Bronchial epithelial cell (primary cell): ENCODE data around the gene RAMACL. TPM values are rescaled to one million over a fixed set of nuclear protein-coding genes. Genes with fewer than 3 reads are reported as not detected.
"Not testable (repeated sequence)": the region's sequence is repeated elsewhere in the genome, so short reads cannot be mapped to it uniquely, and the experiment has no call there.

Experiments used
- DNase-seq: peaks from one replicate; pipeline ENCODE4 v3.0.0-alpha.2; 2010; ENCODE audit warnings: low read depth
- FAIRE-seq: peaks from 2 replicates; lab custom pipeline; 2011; peaks lifted over from hg19 to GRCh38; lab: Jason Lieb, UNC
- H3K27me3 ChIP-seq: 2 replicates; pipeline ENCODE4 v1.5.1; 2011; ENCODE audit warnings: low read length; ENCODE audit not compliant: control insufficient read depth, insufficient read depth
- H3K36me3 ChIP-seq: 2 replicates; pipeline ENCODE4 v1.5.1; 2011; ENCODE audit warnings: low read length; ENCODE audit not compliant: control insufficient read depth, insufficient read depth
- H3K4me3 ChIP-seq: 2 replicates; pipeline ENCODE4 v1.5.1; 2011; ENCODE audit warnings: mild to moderate bottlenecking, low read depth, low read length, control low read depth
- total RNA-seq: library from RNA; depleted of rRNA; stranded (reverse); fragments of >200 nt; gene quantifications from 2 replicates; pipeline ENCODE4 v1.2.1, GENCODE V29; 2014
- TF ChIP-seq, protein P1 (sequence below): IDR thresholded peaks from 2 replicates; pipeline ENCODE4 v1.5.1; 2011; ENCODE audit warnings: mild to moderate bottlenecking, moderate library complexity, low read length, control low read depth, inconsistent platforms; ENCODE audit not compliant: insufficient read depth, severe bottlenecking

The RAMACL gene
- total RNA-seq, 1 donor from 2014 or later = 1.6 TPM

DNA sequence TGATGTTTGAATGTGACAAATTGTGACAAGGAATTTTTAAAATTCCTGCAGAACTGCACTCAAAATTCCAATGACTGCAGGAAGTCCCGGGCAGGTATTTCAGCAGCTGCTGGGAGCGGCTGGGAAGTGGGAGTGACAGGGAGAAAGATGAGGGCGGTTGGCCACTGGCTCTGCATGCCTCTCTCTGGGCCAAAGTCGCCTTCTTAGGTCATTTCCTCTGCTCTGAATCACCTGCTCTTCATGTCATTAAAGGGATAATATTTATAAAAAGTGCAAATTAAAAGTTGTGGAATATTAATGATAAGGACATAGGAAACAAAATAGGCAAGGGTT lies 43.9 kb downstream of the RAMACL start:
- H3K27me3 ChIP-seq = no peaks in the 10 kb centered on the region
- DNase-seq = peak; percentile 38
- TF ChIP-seq, protein P1, sequence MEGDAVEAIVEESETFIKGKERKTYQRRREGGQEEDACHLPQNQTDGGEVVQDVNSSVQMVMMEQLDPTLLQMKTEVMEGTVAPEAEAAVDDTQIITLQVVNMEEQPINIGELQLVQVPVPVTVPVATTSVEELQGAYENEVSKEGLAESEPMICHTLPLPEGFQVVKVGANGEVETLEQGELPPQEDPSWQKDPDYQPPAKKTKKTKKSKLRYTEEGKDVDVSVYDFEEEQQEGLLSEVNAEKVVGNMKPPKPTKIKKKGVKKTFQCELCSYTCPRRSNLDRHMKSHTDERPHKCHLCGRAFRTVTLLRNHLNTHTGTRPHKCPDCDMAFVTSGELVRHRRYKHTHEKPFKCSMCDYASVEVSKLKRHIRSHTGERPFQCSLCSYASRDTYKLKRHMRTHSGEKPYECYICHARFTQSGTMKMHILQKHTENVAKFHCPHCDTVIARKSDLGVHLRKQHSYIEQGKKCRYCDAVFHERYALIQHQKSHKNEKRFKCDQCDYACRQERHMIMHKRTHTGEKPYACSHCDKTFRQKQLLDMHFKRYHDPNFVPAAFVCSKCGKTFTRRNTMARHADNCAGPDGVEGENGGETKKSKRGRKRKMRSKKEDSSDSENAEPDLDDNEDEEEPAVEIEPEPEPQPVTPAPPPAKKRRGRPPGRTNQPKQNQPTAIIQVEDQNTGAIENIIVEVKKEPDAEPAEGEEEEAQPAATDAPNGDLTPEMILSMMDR = no peak
- H3K36me3 ChIP-seq = no peaks in the 10 kb centered on the region
- no peak for FAIRE-seq
- no peak overlapping the region for H3K4me3 ChIP-seq

DNA sequence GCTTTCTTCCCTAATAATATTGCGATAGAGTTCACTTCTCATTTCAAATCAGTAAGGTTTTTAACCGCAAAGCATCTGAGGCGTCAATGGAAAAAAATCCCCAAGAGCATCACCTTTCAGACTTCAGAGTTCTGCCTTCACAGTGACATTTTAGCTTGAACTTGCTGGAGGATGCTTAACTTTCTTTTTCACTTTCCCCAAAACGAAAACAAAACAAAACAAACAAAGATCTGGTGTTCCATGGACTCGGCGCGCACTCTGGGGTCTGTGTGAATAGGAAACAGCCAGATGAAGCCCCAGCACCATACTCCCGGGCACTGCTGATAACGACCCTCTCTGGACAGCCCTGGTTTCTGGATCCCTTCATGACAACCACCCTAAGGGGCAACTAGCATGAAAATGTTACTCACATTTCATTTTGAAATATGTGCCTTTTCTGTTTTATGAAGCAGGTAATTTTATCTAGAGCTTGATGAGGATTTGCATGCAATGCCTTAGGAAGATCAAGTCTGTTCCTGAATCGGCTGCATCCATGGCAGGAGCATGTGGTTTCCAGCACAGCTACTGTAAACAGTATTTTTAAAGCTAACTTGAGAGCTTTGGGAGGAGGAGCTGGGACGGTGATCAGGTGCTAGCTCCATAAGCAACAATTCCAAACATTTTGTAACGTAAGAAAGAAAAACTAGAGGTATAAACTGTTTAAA lies 44.5 kb downstream of the RAMACL start:
- FAIRE-seq = no peak
- no peak for DNase-seq
- H3K36me3 ChIP-seq = no peaks in the 10 kb centered on the region
- no peaks in the 10 kb centered on the region for H3K27me3 ChIP-seq
- TF ChIP-seq, protein P1 = no peak
- no peak overlapping the region for H3K4me3 ChIP-seq

DNA sequence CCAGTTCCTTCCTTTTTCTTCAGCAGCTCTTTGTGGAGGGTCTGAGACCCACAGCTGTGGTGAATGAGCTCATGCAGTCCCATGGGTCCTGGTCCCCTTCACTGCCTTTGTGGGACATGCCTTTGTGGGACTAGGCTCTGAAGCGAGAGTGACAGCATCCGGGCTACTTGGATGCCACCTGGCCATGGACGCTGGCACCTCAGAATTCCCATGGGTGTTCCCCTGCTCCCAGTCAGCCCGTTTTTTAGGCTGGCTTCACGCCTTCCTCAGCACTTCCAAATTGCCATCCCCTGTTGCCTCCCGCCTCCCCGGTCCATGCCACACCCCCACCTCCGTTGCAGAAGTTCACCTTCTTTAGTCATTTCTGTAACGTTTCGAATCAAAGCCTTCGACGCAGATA lies 45.1 kb downstream of the RAMACL start:
- Histone ChIP-seq H3K4me3 (no peak overlapping the region), H3K36me3 (no peaks in the 10 kb centered on the region), H3K27me3 (no peaks in the 10 kb centered on the region)
- no peak for DNase-seq
- FAIRE-seq = no peak
- TF ChIP-seq, protein P1 = no peak

DNA sequence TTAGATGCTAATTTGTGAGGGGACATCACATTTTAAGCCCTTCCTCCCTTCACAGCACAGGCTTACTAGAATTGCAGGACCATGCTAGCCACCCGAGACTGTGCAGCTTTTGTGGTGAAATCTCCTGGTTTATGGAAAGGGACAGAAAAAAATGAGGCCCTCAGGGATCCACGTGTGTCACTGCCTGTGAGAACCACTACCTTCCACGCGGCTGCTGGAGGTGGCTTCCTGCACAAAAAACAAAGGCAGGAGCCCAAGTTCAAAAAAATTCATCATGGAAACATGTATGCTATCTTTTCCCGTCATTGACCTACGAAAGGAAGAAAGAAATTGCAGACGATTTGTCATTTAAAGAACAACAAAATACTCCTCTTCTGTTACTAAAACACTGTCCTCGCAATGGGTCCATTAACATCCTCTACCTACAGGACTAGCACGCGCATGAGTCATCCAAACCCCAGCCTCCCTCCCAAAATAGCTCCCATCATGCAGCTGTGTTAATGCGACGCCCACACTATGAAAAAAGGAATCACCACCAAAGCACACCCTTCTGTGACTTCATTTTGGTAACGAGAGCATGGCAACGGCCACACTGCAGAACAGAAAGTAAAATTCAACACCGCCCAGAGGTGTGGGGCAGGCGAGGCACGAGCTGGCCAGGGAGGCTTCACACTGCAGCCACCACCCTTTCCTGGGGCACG lies 45.7 kb downstream of the RAMACL start:
- TF ChIP-seq, protein P1 = no peak
- H3K36me3 ChIP-seq = no peaks in the 10 kb centered on the region
- H3K27me3 ChIP-seq = no peaks in the 10 kb centered on the region
- DNase-seq (no peak), FAIRE-seq (no peak)
- no peak overlapping the region for H3K4me3 ChIP-seq

DNA sequence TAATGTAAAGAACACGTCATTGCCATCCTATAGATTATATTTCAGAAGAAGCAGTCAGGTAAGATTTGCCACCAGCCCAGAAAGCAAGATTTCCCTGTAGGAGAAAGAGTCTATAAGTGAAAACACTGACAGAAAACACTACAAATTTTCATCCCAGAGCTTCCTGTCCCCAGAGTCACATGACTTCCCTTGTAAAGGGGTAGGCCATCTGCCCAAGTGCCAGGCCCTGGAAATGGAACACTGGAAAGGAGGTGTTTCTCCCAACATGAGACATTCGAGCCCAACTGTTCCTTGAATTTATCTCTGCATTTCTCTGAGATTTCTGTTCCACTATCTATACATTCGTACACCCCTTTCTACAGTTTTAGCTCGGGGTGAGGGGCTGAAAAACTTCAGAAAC lies 46.9 kb downstream of the RAMACL start:
- peaks cover 3% of the 10 kb centered on the region for H3K36me3 ChIP-seq
- H3K4me3 ChIP-seq = no peak overlapping the region
- no peak for DNase-seq
- TF ChIP-seq, protein P1 = no peak
- H3K27me3 ChIP-seq = no peaks in the 10 kb centered on the region
- FAIRE-seq = no peak

DNA sequence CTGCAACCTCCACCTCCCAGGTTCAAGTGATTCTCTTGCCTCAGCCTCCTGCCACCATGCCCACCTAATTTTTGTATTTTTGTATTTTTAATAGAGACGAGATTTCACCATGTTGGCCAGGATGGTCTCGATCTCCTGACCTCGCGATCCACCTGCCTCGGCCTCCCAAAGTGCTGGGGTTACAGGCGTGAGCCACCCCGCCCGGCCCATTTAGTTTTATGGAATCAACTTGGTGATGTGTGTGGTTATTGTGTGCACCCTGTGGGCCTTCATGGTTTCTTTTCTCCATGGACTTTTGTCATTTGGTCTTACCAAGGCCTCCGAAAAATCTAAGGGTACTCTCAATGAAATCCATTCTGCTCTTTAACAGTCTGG lies 47.5 kb downstream of the RAMACL start:
- not testable (repeated sequence) for FAIRE-seq, DNase-seq, H3K4me3 ChIP-seq

More for the DNA sequence above, 47.5 kb downstream of the RAMACL start:
- H3K36me3 ChIP-seq, H3K27me3 ChIP-seq: not testable (repeated sequence)
